Esophagus squamous epithelium (tissue), 4 donors: ENCODE data around the gene DEPDC4.

Source experiments
- POLR2A ChIP-seq, 4 donors: fragments of 450-650 bp; IDR thresholded peaks; one replicate each; pipeline ENCODE4 v1.6.1; 2017; ENCODE audit warnings: antibody characterized with exemption in 4 of 4, mild to moderate bottlenecking in 4 of 4, moderate library complexity in 3 of 4
- TF ChIP-seq, protein P1 (sequence below), 6 experiments: fragments of 450-650 bp in 4 of 6; fragments of 200-600 bp in 2 of 6; sonication (generic) in 2 of 6; IDR thresholded peaks; one replicate each; pipeline ENCODE4 v1.5.1; 2016 to 2019; ENCODE audit warnings: antibody characterized with exemption in 6 of 6, mild to moderate bottlenecking in 4 of 6, moderate library complexity in 4 of 6

GRCh38 chr12:100207311-100207710 lies 59.6 kb downstream of the DEPDC4 start:
- TF ChIP-seq, protein P1, sequence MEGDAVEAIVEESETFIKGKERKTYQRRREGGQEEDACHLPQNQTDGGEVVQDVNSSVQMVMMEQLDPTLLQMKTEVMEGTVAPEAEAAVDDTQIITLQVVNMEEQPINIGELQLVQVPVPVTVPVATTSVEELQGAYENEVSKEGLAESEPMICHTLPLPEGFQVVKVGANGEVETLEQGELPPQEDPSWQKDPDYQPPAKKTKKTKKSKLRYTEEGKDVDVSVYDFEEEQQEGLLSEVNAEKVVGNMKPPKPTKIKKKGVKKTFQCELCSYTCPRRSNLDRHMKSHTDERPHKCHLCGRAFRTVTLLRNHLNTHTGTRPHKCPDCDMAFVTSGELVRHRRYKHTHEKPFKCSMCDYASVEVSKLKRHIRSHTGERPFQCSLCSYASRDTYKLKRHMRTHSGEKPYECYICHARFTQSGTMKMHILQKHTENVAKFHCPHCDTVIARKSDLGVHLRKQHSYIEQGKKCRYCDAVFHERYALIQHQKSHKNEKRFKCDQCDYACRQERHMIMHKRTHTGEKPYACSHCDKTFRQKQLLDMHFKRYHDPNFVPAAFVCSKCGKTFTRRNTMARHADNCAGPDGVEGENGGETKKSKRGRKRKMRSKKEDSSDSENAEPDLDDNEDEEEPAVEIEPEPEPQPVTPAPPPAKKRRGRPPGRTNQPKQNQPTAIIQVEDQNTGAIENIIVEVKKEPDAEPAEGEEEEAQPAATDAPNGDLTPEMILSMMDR (IDR thresholded peaks at IDR 0.05) = no peak
- TF ChIP-seq POLR2A (IDR thresholded peaks at IDR 0.05) = no peak
